IMR-90 (cell line): ENCODE measurements around the gene EFNB2. TPM values are rescaled to one million over a fixed set of nuclear protein-coding genes. Genes with fewer than 3 reads are reported as not detected.

Source experiments
- ATAC-seq: fragments of 200-7000 bp; cut with Tn5 transposase; 2 replicates; pipeline ENCODE4 v1.9.1; 2020; ENCODE audit warnings: low read depth, mild to moderate bottlenecking, moderate library complexity
- BruUV-seq: library from RNA; stranded (reverse); fragments of 400-500 nt; replicated peaks from 2 replicates; lab custom pipeline; 2021; lab: Mats Ljungman, UMichigan
- CTCF ChIA-PET: fragments of 300-600 bp; formaldehyde crosslinking; extraction: SDS; loops from one replicate; lab custom pipeline; 2021; ENCODE audit warnings: antibody characterized with exemption; lab: Yijun Ruan, JAX
- POLR2A ChIA-PET: fragments of 300-600 bp; sonication (Branson Sonifier 250); formaldehyde crosslinking; loops from one replicate; lab custom pipeline; 2022; ENCODE audit warnings: antibody characterized with exemption; ENCODE audit not compliant: unreplicated experiment; lab: Charles Lee
- DNase-seq: peaks from one replicate; pipeline ENCODE4 v3.0.0; 2013
- H2AFZ ChIP-seq: replicated peaks from 2 replicates; pipeline ENCODE3; 2013; ENCODE audit warnings: low read length, mild to moderate bottlenecking; ENCODE audit not compliant: poor library complexity
- H2AK5ac ChIP-seq: 2 replicates; pipeline ENCODE4 v1.6.1; 2013; ENCODE audit warnings: low read depth, low read length, inconsistent platforms
- H2AK9ac ChIP-seq: replicated peaks from 2 replicates; pipeline ENCODE3; 2013; ENCODE audit warnings: mild to moderate bottlenecking, low read depth, low read length, moderate library complexity; ENCODE audit not compliant: poor library complexity
- H2BK120ac ChIP-seq: 2 replicates; pipeline ENCODE4 v1.6.1; 2013; ENCODE audit warnings: low read depth, low read length, inconsistent platforms
- H2BK15ac ChIP-seq: 3 replicates; pipeline ENCODE4 v1.6.1; 2013; ENCODE audit warnings: low read depth, low read length, inconsistent platforms
- H2BK20ac ChIP-seq: 2 replicates; pipeline ENCODE4 v1.6.1; 2013; ENCODE audit warnings: low read depth, mild to moderate bottlenecking, inconsistent platforms, low read length, moderate library complexity
- H2BK5ac ChIP-seq: 2 replicates; pipeline ENCODE4 v1.6.1; 2013; ENCODE audit warnings: mild to moderate bottlenecking, low read depth, low read length, inconsistent platforms; ENCODE audit not compliant: poor library complexity, severe bottlenecking
- H3K14ac ChIP-seq: replicated peaks from 2 replicates; pipeline ENCODE4 v1.6.1; 2013; ENCODE audit warnings: low read depth, low read length, inconsistent platforms
- H3K18ac ChIP-seq: 2 replicates; pipeline ENCODE4 v1.6.1; 2013; ENCODE audit warnings: low read depth, low read length, control low read depth
- H3K23ac ChIP-seq: 2 replicates; pipeline ENCODE4 v1.6.1; 2013; ENCODE audit warnings: low read depth, low read length, inconsistent platforms
- H3K27ac ChIP-seq: 2 replicates; pipeline ENCODE4 v1.5.1; 2013; ENCODE audit warnings: mild to moderate bottlenecking, control low read depth, low read length; ENCODE audit not compliant: insufficient read depth
- H3K27me3 ChIP-seq: 2 replicates; pipeline ENCODE4 v1.6.1; 2013; ENCODE audit warnings: low read length; ENCODE audit not compliant: control insufficient read depth, insufficient read depth
- H3K36me3 ChIP-seq: 2 replicates; pipeline ENCODE4 v1.6.1; 2013; ENCODE audit warnings: low read length, mixed read lengths; ENCODE audit not compliant: control insufficient read depth, insufficient read depth
- H3K4ac ChIP-seq: 2 replicates; pipeline ENCODE4 v1.6.1; 2013; ENCODE audit warnings: low read depth, low read length, inconsistent platforms
- H3K4me1 ChIP-seq: 2 replicates; pipeline ENCODE4 v1.6.1; 2013; ENCODE audit warnings: low read length, mixed read lengths; ENCODE audit not compliant: control insufficient read depth, insufficient read depth
- H3K4me2 ChIP-seq: 2 replicates; pipeline ENCODE4 v1.6.1; 2013; ENCODE audit warnings: low read depth, mild to moderate bottlenecking, control low read depth, low read length, moderate library complexity
- H3K4me3 ChIP-seq: 2 replicates; pipeline ENCODE4 v1.5.1; 2013; ENCODE audit warnings: low read depth, mild to moderate bottlenecking, control low read depth, low read length, moderate library complexity; ENCODE audit not compliant: insufficient read depth
- H3K56ac ChIP-seq: 2 replicates; pipeline ENCODE4 v1.6.1; 2013; ENCODE audit warnings: low read length, inconsistent platforms; ENCODE audit not compliant: insufficient read depth; ENCODE audit errors: extremely low read depth
- H3K79me1 ChIP-seq, 2 experiments: 2 replicates each; pipeline ENCODE4 v1.6.1; 2013; ENCODE audit warnings: low read length in 2 of 2, inconsistent platforms in 1 of 2, low read depth in 1 of 2
- H3K9ac ChIP-seq: 2 replicates; pipeline ENCODE4 v1.6.1; 2013; ENCODE audit warnings: low read depth, low read length, control low read depth
- H3K9me1 ChIP-seq: 2 replicates; pipeline ENCODE4 v1.6.1; 2013; ENCODE audit warnings: low read length, inconsistent platforms; ENCODE audit not compliant: insufficient read depth
- H3K9me3 ChIP-seq: 2 replicates; pipeline ENCODE4 v1.6.1; 2013; ENCODE audit warnings: low read length; ENCODE audit not compliant: control insufficient read depth, insufficient read depth
- H4K20me1 ChIP-seq: 2 replicates; pipeline ENCODE4 v1.6.1; 2013; ENCODE audit warnings: low read length, inconsistent platforms; ENCODE audit not compliant: insufficient read depth
- H4K5ac ChIP-seq: 2 replicates; pipeline ENCODE4 v1.6.1; 2013; ENCODE audit warnings: mild to moderate bottlenecking, low read depth, low read length, control low read depth
- H4K8ac ChIP-seq, 2 experiments: 2 replicates each; pipeline ENCODE4 v1.6.1; 2013; ENCODE audit warnings: low read depth in 2 of 2, low read length in 2 of 2, control low read depth in 1 of 2, inconsistent platforms in 1 of 2
- H4K91ac ChIP-seq: 2 replicates; pipeline ENCODE4 v1.6.1; 2013; ENCODE audit warnings: low read depth, low read length, inconsistent platforms; ENCODE audit not compliant: insufficient read depth
- CEBPB ChIP-seq: IDR thresholded peaks from 2 replicates; pipeline ENCODE4 v1.6.1; 2012; ENCODE audit warnings: low read depth, low read length, improper control_type of control experiment
- MAZ ChIP-seq: IDR thresholded peaks from 2 replicates; pipeline ENCODE4 v1.6.1; 2012; ENCODE audit warnings: low read depth, mild to moderate bottlenecking, low read length, improper control_type of control experiment, moderate library complexity, borderline replicate concordance
- MXI1 ChIP-seq: IDR thresholded peaks from 2 replicates; pipeline ENCODE4 v1.6.1; 2012; ENCODE audit warnings: low read depth, mild to moderate bottlenecking, low read length, moderate library complexity, borderline replicate concordance
- RFX5 ChIP-seq: IDR thresholded peaks from 2 replicates; pipeline ENCODE4 v1.8.0; 2012; ENCODE audit warnings: low read depth, mild to moderate bottlenecking, low read length, moderate library complexity
- WGBS, 2 experiments: methylation state at CpG; one replicate each; pipeline versions ENCODE4 v1.1.5 to v1.1.7; 2013; ENCODE audit warnings: missing lambda C conversion rate in 2 of 2; ENCODE audit not compliant: insufficient read length in 1 of 2; ENCODE audit errors: extremely low coverage in 2 of 2; 5-methylcytosine and 5-hydroxymethylcytosine counted together
- dilution Hi-C: fragments of 300-500 bp; cut with HindIII; formaldehyde crosslinking; loops from one replicate; pipeline ENCODE4 v1.14.3; 2018; ENCODE audit warnings: low sequenced_read_pairs; ENCODE audit not compliant: unreplicated experiment
- in situ Hi-C: fragments of 300-500 bp; cut with MboI; formaldehyde crosslinking; loops from 3 replicates; pipeline ENCODE4 v1.14.3; 2019; ENCODE audit warnings: low sequenced_read_pairs, inconsistent platforms, mixed read lengths
- intact Hi-C: fragments of 100-400 bp; cut with micrococcal nuclease; formaldehyde crosslinking; loops from 2 replicates; pipeline ENCODE4 v1.10.0; 2022
- polyA plus RNA-seq, 3 experiments: library from polyadenylated mRNA; depleted of rRNA; stranded (reverse); fragments of >200 nt; gene quantifications; 2 replicates each; pipeline ENCODE4 v1.2.3, GENCODE V29; 2012; ENCODE audit warnings: low replicate concordance in 1 of 3
- total RNA-seq: library from RNA; depleted of rRNA; stranded (reverse); fragments of >200 nt; gene quantifications from 2 replicates; pipeline ENCODE4 v1.2.3, GENCODE V29; 2012
- TF ChIP-seq, protein P1 (sequence below): fragments of 150-350 bp; IDR thresholded peaks from 2 replicates; pipeline ENCODE4 v1.6.1; 2016; ENCODE audit warnings: low read depth, mild to moderate bottlenecking, low read length, moderate library complexity, borderline replicate concordance

EFNB2 gene
- total and polyA plus RNA-seq, 2 of the 4 experiments (the other 2 are of a cell fraction), result 5.4 to 6.0 TPM

DNA sequence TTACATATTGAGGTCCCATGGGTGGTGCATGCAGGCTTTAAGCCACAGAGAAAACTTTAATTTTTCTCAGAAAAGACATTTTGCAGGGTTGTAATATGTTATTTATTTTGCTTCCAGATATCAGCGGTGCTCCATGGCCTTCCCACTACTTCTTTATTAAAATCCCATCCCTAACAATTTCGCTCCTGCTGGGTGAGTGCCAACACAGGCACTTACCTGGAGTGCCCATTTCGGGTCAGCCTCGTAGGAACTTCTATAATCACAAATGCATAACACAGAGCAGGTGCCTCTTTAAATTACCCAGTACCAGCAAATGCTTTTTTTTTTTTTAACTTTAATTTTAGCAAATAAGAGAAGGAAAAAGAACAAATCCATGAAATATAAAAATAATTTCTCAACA, 86.4 kb downstream of the EFNB2 start:
- no peaks in the 10 kb centered on the region for H3K36me3 ChIP-seq
- CTCF ChIA-PET, result no interaction called here

More for the DNA sequence above, 86.4 kb downstream of the EFNB2 start:
- Histone ChIP-seq H2BK5ac (no peak overlapping the region), H3K9me3 (no peaks in the 10 kb centered on the region; the same call in 1 of the 2 replicates), H3K18ac (no peak overlapping the region), H2AK9ac (no peak overlapping the region), H2BK15ac (no peak overlapping the region), H4K8ac (no peak overlapping the region), H3K79me1 (no peaks in the 10 kb centered on the region), H3K14ac (no peak overlapping the region), H2BK20ac (no peak overlapping the region), H2BK120ac (no peak overlapping the region), H3K9ac (no peak overlapping the region), H2AFZ (no peak overlapping the region), H3K27ac (no peak overlapping the region), H2AK5ac (no peak overlapping the region), H4K20me1 (no peaks in the 10 kb centered on the region), H3K4me3 (no peak overlapping the region), H3K56ac (no peak overlapping the region), H4K91ac (no peak overlapping the region), H3K4me2 (no peak overlapping the region), H4K5ac (no peak overlapping the region), H3K4ac (no peak overlapping the region), H3K4me1 (no peaks in the 10 kb centered on the region; the same call in 1 of the 2 replicates), H3K27me3 (peaks cover 8% of the 10 kb centered on the region), H3K23ac (no peak overlapping the region), H3K9me1 (no peaks in the 10 kb centered on the region)
- BruUV-seq, result no TSS peak
- WGBS, 2 experiments, result 80% methylated on average over 1 of the region's 4 CpGs; no CpG with 5 or more reads in 1 of the 2 experiments
- TF ChIP-seq MXI1, result no peak
- no peak for TF ChIP-seq RFX5
- no peak for TF ChIP-seq MAZ
- TF ChIP-seq, protein P1, sequence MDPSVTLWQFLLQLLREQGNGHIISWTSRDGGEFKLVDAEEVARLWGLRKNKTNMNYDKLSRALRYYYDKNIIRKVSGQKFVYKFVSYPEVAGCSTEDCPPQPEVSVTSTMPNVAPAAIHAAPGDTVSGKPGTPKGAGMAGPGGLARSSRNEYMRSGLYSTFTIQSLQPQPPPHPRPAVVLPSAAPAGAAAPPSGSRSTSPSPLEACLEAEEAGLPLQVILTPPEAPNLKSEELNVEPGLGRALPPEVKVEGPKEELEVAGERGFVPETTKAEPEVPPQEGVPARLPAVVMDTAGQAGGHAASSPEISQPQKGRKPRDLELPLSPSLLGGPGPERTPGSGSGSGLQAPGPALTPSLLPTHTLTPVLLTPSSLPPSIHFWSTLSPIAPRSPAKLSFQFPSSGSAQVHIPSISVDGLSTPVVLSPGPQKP, result no peak
- no peak for TF ChIP-seq CEBPB
- DNase-seq (no peak), ATAC-seq (no peak)
- intact Hi-C loops (no loop called here), dilution Hi-C loops (no loop called here), in situ Hi-C loops (no loop called here)
- POLR2A ChIA-PET, result no interaction called here
